Endothelial cell of umbilical vein (primary cell): ENCODE data around the gene LONP2. TPM values are rescaled to one million over a fixed set of nuclear protein-coding genes. Genes with fewer than 3 reads are reported as not detected.

ENCODE experiments used
- BruUV-seq: library from RNA; stranded (reverse); fragments of 400-500 nt; replicated peaks from 2 replicates; lab custom pipeline; 2021; lab: Mats Ljungman, UMichigan
- CTCF ChIA-PET: fragments of 300-600, 350-600 bp; sonication (Branson Sonifier 250); formaldehyde crosslinking; loops from one replicate; lab custom pipeline; 2021; ENCODE audit warnings: antibody characterized with exemption, inconsistent platforms; lab: Charles Lee
- POLR2A ChIA-PET: fragments of 300-600, 350-600 bp; sonication (Branson Sonifier 250); formaldehyde crosslinking; loops from one replicate; lab custom pipeline; 2021; ENCODE audit warnings: antibody characterized with exemption, inconsistent platforms; lab: Charles Lee
- DNase-seq: peaks from one replicate; pipeline ENCODE4 v3.0.0-alpha.2; 2011; ENCODE audit warnings: low read depth, low spot score
- FAIRE-seq: peaks from 2 replicates; lab custom pipeline; 2011; peaks lifted over from hg19 to GRCh38; lab: Jason Lieb, UNC
- H2AFZ ChIP-seq: 2 replicates; pipeline ENCODE4 v1.6.0; 2012; ENCODE audit warnings: low read depth, low read length, control low read depth, inconsistent platforms
- H3K27ac ChIP-seq: 2 replicates; pipeline ENCODE4 v1.5.1; 2011; ENCODE audit warnings: low read depth, mild to moderate bottlenecking, control low read depth, low read length, moderate library complexity; ENCODE audit not compliant: insufficient read depth
- H3K27me3 ChIP-seq, 2 experiments: 2 replicates each; pipeline versions ENCODE4 v1.6.0 to v1.6.1; 2011; ENCODE audit warnings: low read length in 2 of 2, mixed read lengths in 1 of 2; ENCODE audit not compliant: control insufficient read depth in 2 of 2, insufficient read depth in 2 of 2
- H3K36me3 ChIP-seq, 2 experiments: 2 replicates in 1 of 2; 3 replicates in 1 of 2; pipeline ENCODE4 v1.5.1; 2011; ENCODE audit warnings: low read length in 2 of 2, mild to moderate bottlenecking in 1 of 2, moderate library complexity in 1 of 2; ENCODE audit not compliant: control insufficient read depth in 2 of 2, insufficient read depth in 2 of 2; ENCODE audit errors: extremely low read depth in 1 of 2
- H3K4me1 ChIP-seq: 3 replicates; pipeline ENCODE4 v1.5.1; 2011; ENCODE audit warnings: mild to moderate bottlenecking, low read length; ENCODE audit not compliant: control insufficient read depth, insufficient read depth; ENCODE audit errors: extremely low read depth
- H3K4me2 ChIP-seq: 2 replicates; pipeline ENCODE4 v1.6.1; 2011; ENCODE audit warnings: low read length, control low read depth, mixed read lengths; ENCODE audit not compliant: insufficient read depth
- H3K4me3 ChIP-seq, 3 experiments: fragments of 200-600 bp in 1 of 3; sonication (generic), shearing (Covaris generic) in 1 of 3; replicated peaks in 1 of 3; 2 replicates each; pipeline ENCODE4 v1.5.1; 2011 to 2016; ENCODE audit warnings: control low read depth in 3 of 3, low read length in 3 of 3, mild to moderate bottlenecking in 2 of 3, inconsistent platforms in 1 of 3, low read depth in 1 of 3, moderate library complexity in 1 of 3; ENCODE audit not compliant: insufficient read depth in 1 of 3
- H3K79me2 ChIP-seq: 2 replicates; pipeline ENCODE4 v1.6.0; 2012; ENCODE audit warnings: low read length, inconsistent platforms; ENCODE audit not compliant: control insufficient read depth, insufficient read depth
- H3K9ac ChIP-seq: replicated peaks from 2 replicates; pipeline ENCODE3; 2011; ENCODE audit warnings: low read length, control low read depth; ENCODE audit not compliant: insufficient read depth; ENCODE audit errors: extremely low read depth
- H3K9me1 ChIP-seq: replicated peaks from 3 replicates; pipeline ENCODE4 v1.6.0; 2011; ENCODE audit warnings: mild to moderate bottlenecking, low read length; ENCODE audit not compliant: control insufficient read depth, insufficient read depth; ENCODE audit errors: extremely low read depth
- H3K9me3 ChIP-seq: replicated peaks from 2 replicates; pipeline ENCODE4 v1.5.1; 2012; ENCODE audit warnings: low read length, inconsistent platforms; ENCODE audit not compliant: control insufficient read depth, insufficient read depth
- H4K20me1 ChIP-seq: replicated peaks from 2 replicates; pipeline ENCODE3; 2011; ENCODE audit warnings: mild to moderate bottlenecking, low read length; ENCODE audit not compliant: control insufficient read depth, insufficient read depth; ENCODE audit errors: extremely low read depth
- EZH2 ChIP-seq: IDR thresholded peaks from 2 replicates; pipeline ENCODE4 v1.6.1; 2012; ENCODE audit warnings: borderline replicate concordance, low read depth, mild to moderate bottlenecking, moderate library complexity, low read length, inconsistent platforms; ENCODE audit not compliant: severe bottlenecking
- FOS ChIP-seq: IDR thresholded peaks from 2 replicates; pipeline ENCODE4 v1.6.1; 2011; ENCODE audit warnings: mild to moderate bottlenecking, low read length, moderate library complexity, borderline replicate concordance; ENCODE audit not compliant: insufficient read depth
- GATA2 ChIP-seq: IDR thresholded peaks from 2 replicates; pipeline ENCODE4 v1.7.0; 2011; ENCODE audit warnings: low read depth, mild to moderate bottlenecking, moderate library complexity, mixed read lengths, low read length; ENCODE audit not compliant: insufficient read length, insufficient read depth
- JUN ChIP-seq: IDR thresholded peaks from 2 replicates; pipeline ENCODE4 v1.6.1; 2011; ENCODE audit warnings: borderline replicate concordance, low read depth; ENCODE audit not compliant: insufficient read length, insufficient read depth
- MYC ChIP-seq: IDR thresholded peaks from one replicate; pipeline ENCODE4 v1.6.1; 2011; ENCODE audit warnings: mild to moderate bottlenecking, low read depth, low read length
- POLR2A ChIP-seq: IDR thresholded peaks from 2 replicates; pipeline ENCODE4 v1.6.1; 2012; ENCODE audit warnings: low read depth, mild to moderate bottlenecking, control low read depth, low read length
- POLR2AphosphoS5 ChIP-seq: IDR thresholded peaks from 2 replicates; pipeline ENCODE4 v1.6.1; 2012; ENCODE audit warnings: low read depth, mild to moderate bottlenecking, control low read depth, low read length, moderate library complexity; ENCODE audit not compliant: insufficient read depth
- dilution Hi-C: fragments of 300-500 bp; cut with MboI; formaldehyde crosslinking; loops from one replicate; pipeline ENCODE4 v1.15.0; 2019; ENCODE audit warnings: low sequenced_read_pairs; ENCODE audit not compliant: extremely low pct_ligation_motif_present
- intact Hi-C: fragments of 100-400 bp; cut with micrococcal nuclease; formaldehyde crosslinking; loops from one replicate; pipeline ENCODE4 v1.10.0; 2022
- polyA plus RNA-seq, 4 experiments: library from polyadenylated mRNA; depleted of rRNA in 3 of 4; stranded (reverse) in 3 of 4; unstranded in 1 of 4; fragments of >200 nt; gene quantifications; 2 replicates each; pipeline versions ENCODE4 v1.2.1 to v1.2.3, GENCODE V29; 2011 to 2012; ENCODE audit warnings: missing spikeins in 1 of 4
- total RNA-seq: library from RNA; stranded (reverse); gene quantifications from 2 replicates; pipeline ENCODE4 v1.2.3, GENCODE V29; 2021
- TF ChIP-seq, protein P1 (sequence below): IDR thresholded peaks from 2 replicates; pipeline ENCODE4 v1.6.1; 2011; ENCODE audit not compliant: insufficient read depth, insufficient read length
- TF ChIP-seq, protein P2 (sequence below), 2 donors: IDR thresholded peaks; 1 replicate in 1 of 2; 2 replicates in 1 of 2; pipeline ENCODE4 v1.5.1; 2011; ENCODE audit warnings: low read length in 2 of 2, mild to moderate bottlenecking in 2 of 2, moderate library complexity in 2 of 2, control low read depth in 1 of 2, inconsistent platforms in 1 of 2, low read depth in 1 of 2; ENCODE audit not compliant: insufficient read depth in 1 of 2; ENCODE audit errors: extremely low read depth in 1 of 2

Gene LONP2
- total and polyA plus RNA-seq, 2 donors (not counting 3 experiments of a cell fraction or from before 2014, with no cell fraction given) = 13.5 to 38.4 TPM

DNA sequence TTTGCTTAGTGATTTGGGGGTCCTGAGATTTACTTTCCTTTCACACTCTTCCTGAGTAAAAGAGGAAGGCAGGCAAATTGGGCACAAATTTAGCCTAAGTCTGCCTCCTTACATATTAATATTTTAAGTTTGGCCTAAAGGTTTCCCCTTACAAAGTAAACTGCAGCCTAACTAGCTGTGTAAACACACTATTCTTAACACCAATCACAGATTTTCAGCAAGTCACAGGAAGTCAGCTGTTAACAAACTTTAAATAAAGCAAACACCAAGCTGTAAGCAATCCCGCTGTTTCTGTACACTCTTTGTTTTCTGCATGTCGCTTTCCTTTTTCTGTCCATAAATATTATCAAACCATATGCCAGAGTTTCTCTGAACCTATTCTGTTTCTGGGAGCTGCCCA lies 48.4 kb downstream of the LONP2 start:
- H3K4me3 ChIP-seq = no peak overlapping the region
- no peaks in the 10 kb centered on the region for H3K27me3 ChIP-seq
- TF ChIP-seq GATA2 (no peak), FOS (no peak), JUN (no peak), POLR2A (no peak), EZH2 (no peak), MYC (no peak), POLR2AphosphoS5 (no peak)
- TF ChIP-seq, protein P1, sequence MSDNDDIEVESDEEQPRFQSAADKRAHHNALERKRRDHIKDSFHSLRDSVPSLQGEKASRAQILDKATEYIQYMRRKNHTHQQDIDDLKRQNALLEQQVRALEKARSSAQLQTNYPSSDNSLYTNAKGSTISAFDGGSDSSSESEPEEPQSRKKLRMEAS = no peak
- TF ChIP-seq, protein P2, sequence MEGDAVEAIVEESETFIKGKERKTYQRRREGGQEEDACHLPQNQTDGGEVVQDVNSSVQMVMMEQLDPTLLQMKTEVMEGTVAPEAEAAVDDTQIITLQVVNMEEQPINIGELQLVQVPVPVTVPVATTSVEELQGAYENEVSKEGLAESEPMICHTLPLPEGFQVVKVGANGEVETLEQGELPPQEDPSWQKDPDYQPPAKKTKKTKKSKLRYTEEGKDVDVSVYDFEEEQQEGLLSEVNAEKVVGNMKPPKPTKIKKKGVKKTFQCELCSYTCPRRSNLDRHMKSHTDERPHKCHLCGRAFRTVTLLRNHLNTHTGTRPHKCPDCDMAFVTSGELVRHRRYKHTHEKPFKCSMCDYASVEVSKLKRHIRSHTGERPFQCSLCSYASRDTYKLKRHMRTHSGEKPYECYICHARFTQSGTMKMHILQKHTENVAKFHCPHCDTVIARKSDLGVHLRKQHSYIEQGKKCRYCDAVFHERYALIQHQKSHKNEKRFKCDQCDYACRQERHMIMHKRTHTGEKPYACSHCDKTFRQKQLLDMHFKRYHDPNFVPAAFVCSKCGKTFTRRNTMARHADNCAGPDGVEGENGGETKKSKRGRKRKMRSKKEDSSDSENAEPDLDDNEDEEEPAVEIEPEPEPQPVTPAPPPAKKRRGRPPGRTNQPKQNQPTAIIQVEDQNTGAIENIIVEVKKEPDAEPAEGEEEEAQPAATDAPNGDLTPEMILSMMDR (IDR thresholded peaks at IDR 0.05; ENCODE audit: extremely low read depth in 1 of 2, insufficient read depth in 1 of 2, low read depth in 1 of 2, low read length in 2 of 2) = no peak
- H3K79me2 ChIP-seq = no peaks in the 10 kb centered on the region
- no peaks in the 10 kb centered on the region for H4K20me1 ChIP-seq
- ChIA-PET CTCF (interaction anchor here (1.2 kb wide), 1 partner anchor 10 kb away, joined by 4 read pairs; no protein-coding TSS in a partner anchor), POLR2A (no interaction called here)
- dilution Hi-C loops (no loop called here), intact Hi-C loops (no loop called here)
- peaks cover 2% of the 10 kb centered on the region for H3K9me1 ChIP-seq
- no peak overlapping the region for H3K4me2 ChIP-seq
- H3K4me1 ChIP-seq = no peaks in the 10 kb centered on the region
- no peak overlapping the region for H3K9ac ChIP-seq
- no TSS peak for BruUV-seq
- H3K27ac ChIP-seq = no peak overlapping the region
- no peak for DNase-seq
- peaks cover 0 to 5% of the 10 kb centered on the region in 2 experiments for H3K36me3 ChIP-seq
- FAIRE-seq = peak; percentile 49
- H2AFZ ChIP-seq = no peak overlapping the region
- H3K9me3 ChIP-seq = no peaks in the 10 kb centered on the region
